Smooth muscle cell (in vitro differentiated cells): ENCODE results near the gene ALPL. TPM values are rescaled to one million over a fixed set of nuclear protein-coding genes. Genes with fewer than 3 reads are reported as not detected.
A peak's percentile ranks its signal among the peaks of the same experiment; 100 is the strongest.

Experiments used
- DNase-seq: peaks from one replicate; lab custom pipeline; 2025; ENCODE audit not compliant: unreplicated experiment; lab: John Stamatoyannopoulos, UW
- H2AFZ ChIP-seq: fragments of 200-600 bp; sonication (generic); 2 replicates; pipeline ENCODE4 v1.6.0; 2016; ENCODE audit warnings: antibody characterized with exemption, low read depth, mild to moderate bottlenecking
- H3F3A ChIP-seq: fragments of 200-600 bp; sonication (generic); 2 replicates; pipeline ENCODE4 v1.6.0; 2017; ENCODE audit warnings: antibody characterized with exemption, low read depth
- H3K27ac ChIP-seq: fragments of 200-600 bp; sonication (generic); 2 replicates; pipeline ENCODE4 v1.5.1; 2016; ENCODE audit warnings: low read depth, mild to moderate bottlenecking
- H3K27me3 ChIP-seq: fragments of 200-600 bp; sonication (generic); 2 replicates; pipeline ENCODE4 v1.6.1; 2016; ENCODE audit warnings: low read depth, mild to moderate bottlenecking
- H3K36me3 ChIP-seq: fragments of 200-600 bp; sonication (generic); 2 replicates; pipeline ENCODE4 v1.5.1; 2016; ENCODE audit warnings: low read depth
- H3K4me1 ChIP-seq: fragments of 200-600 bp; sonication (generic); 2 replicates; pipeline ENCODE4 v1.5.1; 2016; ENCODE audit warnings: low read depth
- H3K4me2 ChIP-seq: fragments of 200-600 bp; sonication (generic); 2 replicates; pipeline ENCODE4 v1.6.0; 2016; ENCODE audit warnings: mild to moderate bottlenecking
- H3K4me3 ChIP-seq: fragments of 200-600 bp; sonication (generic); 2 replicates; pipeline ENCODE4 v1.5.1; 2016; ENCODE audit warnings: mild to moderate bottlenecking
- H3K79me2 ChIP-seq: fragments of 200-600 bp; sonication (generic); 2 replicates; pipeline ENCODE4 v1.6.0; 2016; ENCODE audit warnings: low read depth, mild to moderate bottlenecking
- H3K9ac ChIP-seq: fragments of 200-600 bp; sonication (generic); 2 replicates; pipeline ENCODE4 v1.6.0; 2016; ENCODE audit warnings: low read depth
- H3K9me3 ChIP-seq: fragments of 200-600 bp; sonication (generic); replicated peaks from 2 replicates; pipeline ENCODE4 v1.5.1; 2016; ENCODE audit warnings: low read depth
- H4K20me1 ChIP-seq: fragments of 200-600 bp; sonication (generic); 2 replicates; pipeline ENCODE4 v1.6.0; 2016; ENCODE audit warnings: low read depth
- WGBS: methylation state at CpG from one replicate; pipeline ENCODE4 v1.1.7; 2016; ENCODE audit warnings: low lambda C conversion rate; 5-methylcytosine and 5-hydroxymethylcytosine counted together
- polyA plus RNA-seq: library from polyadenylated mRNA; unstranded; fragments of >200 nt; fragmentation: Nextera tagmentation; extraction: Ambion mirVana; gene quantifications from 2 replicates; pipeline ENCODE4 v1.2.1, GENCODE V29; 2016
- total RNA-seq: library from RNA; depleted of rRNA; stranded (reverse); fragments of >200 nt; gene quantifications from 2 replicates; pipeline ENCODE4 v1.2.3, GENCODE V29; 2014
- TF ChIP-seq, protein P1 (sequence below): fragments of 200-600 bp; sonication (generic); IDR thresholded peaks from 2 replicates; pipeline ENCODE4 v1.5.1; 2017; ENCODE audit warnings: borderline replicate concordance, mild to moderate bottlenecking, antibody characterized with exemption; ENCODE audit not compliant: insufficient read depth, poor library complexity, severe bottlenecking

Gene ALPL
- total and polyA plus RNA-seq, 2 experiments from 2014 or later: 4.6 to 8.3 TPM

GRCh38 chr1:21601278-21602048, 92.2 kb downstream of the ALPL start:
- 93% methylated on average over 30 of the region's 30 CpGs for WGBS
- Histone ChIP-seq H3K36me3 (no peaks in the 10 kb centered on the region), H3K4me2 (no peak overlapping the region), H3F3A (no peaks in the 10 kb centered on the region), H3K9ac (no peak overlapping the region), H3K4me3 (no peak overlapping the region), H4K20me1 (no peaks in the 10 kb centered on the region), H2AFZ (no peak overlapping the region), H3K27me3 (no peaks in the 10 kb centered on the region), H3K27ac (no peak overlapping the region), H3K79me2 (no peaks in the 10 kb centered on the region), H3K9me3 (no peaks in the 10 kb centered on the region), H3K4me1 (no peaks in the 10 kb centered on the region)
- no peak for DNase-seq
- TF ChIP-seq, protein P1, sequence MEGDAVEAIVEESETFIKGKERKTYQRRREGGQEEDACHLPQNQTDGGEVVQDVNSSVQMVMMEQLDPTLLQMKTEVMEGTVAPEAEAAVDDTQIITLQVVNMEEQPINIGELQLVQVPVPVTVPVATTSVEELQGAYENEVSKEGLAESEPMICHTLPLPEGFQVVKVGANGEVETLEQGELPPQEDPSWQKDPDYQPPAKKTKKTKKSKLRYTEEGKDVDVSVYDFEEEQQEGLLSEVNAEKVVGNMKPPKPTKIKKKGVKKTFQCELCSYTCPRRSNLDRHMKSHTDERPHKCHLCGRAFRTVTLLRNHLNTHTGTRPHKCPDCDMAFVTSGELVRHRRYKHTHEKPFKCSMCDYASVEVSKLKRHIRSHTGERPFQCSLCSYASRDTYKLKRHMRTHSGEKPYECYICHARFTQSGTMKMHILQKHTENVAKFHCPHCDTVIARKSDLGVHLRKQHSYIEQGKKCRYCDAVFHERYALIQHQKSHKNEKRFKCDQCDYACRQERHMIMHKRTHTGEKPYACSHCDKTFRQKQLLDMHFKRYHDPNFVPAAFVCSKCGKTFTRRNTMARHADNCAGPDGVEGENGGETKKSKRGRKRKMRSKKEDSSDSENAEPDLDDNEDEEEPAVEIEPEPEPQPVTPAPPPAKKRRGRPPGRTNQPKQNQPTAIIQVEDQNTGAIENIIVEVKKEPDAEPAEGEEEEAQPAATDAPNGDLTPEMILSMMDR: no peak

GRCh38 chr1:21603177-21604138, 94.2 kb downstream of the ALPL start:
- H3K36me3 ChIP-seq: no peaks in the 10 kb centered on the region
- no peaks in the 10 kb centered on the region for H3F3A ChIP-seq
- H3K4me3 ChIP-seq: no peak overlapping the region
- H4K20me1 ChIP-seq: no peaks in the 10 kb centered on the region
- H3K9ac ChIP-seq: no peak overlapping the region
- H3K4me1 ChIP-seq: no peaks in the 10 kb centered on the region
- 93% methylated on average over 38 of the region's 39 CpGs for WGBS
- H3K4me2 ChIP-seq: no peak overlapping the region
- DNase-seq: no peak
- TF ChIP-seq, protein P1: no peak
- no peak overlapping the region for H3K27ac ChIP-seq
- H2AFZ ChIP-seq: no peak overlapping the region
- no peaks in the 10 kb centered on the region for H3K79me2 ChIP-seq
- H3K9me3 ChIP-seq: no peaks in the 10 kb centered on the region
- no peaks in the 10 kb centered on the region for H3K27me3 ChIP-seq

- no peaks in the 10 kb centered on the region for H3F3A ChIP-seq
- 67% methylated on average over 12 of the region's 12 CpGs for WGBS
- no peak overlapping the region for H3K9ac ChIP-seq
- H2AFZ ChIP-seq: no peak overlapping the region
- peak; percentile 14 for DNase-seq
- H3K27ac ChIP-seq: no peak overlapping the region
- H3K36me3 ChIP-seq: no peaks in the 10 kb centered on the region
- no peaks in the 10 kb centered on the region for H3K27me3 ChIP-seq
- no peaks in the 10 kb centered on the region for H4K20me1 ChIP-seq
- H3K79me2 ChIP-seq: no peaks in the 10 kb centered on the region
- no peaks in the 10 kb centered on the region for H3K4me1 ChIP-seq
- H3K4me3 ChIP-seq: no peak overlapping the region
- H3K9me3 ChIP-seq: no peaks in the 10 kb centered on the region
- no peak overlapping the region for H3K4me2 ChIP-seq
- TF ChIP-seq, protein P1: no peak
These were observed 95.2 kb downstream of the ALPL start for GRCh38 chr1:21604208-21604957.
